Ishikawa (cell line): Measurements from ENCODE around the gene LINGO3.

Experiments
- CEBPB ChIP-seq: IDR thresholded peaks from 2 replicates; pipeline ENCODE4 v1.6.1; 2012
- CREB1 ChIP-seq: IDR thresholded peaks from 2 replicates; pipeline ENCODE4 v1.6.1; 2012; ENCODE audit warnings: low read depth
- EGR1 ChIP-seq: IDR thresholded peaks from 2 replicates; pipeline ENCODE4 v1.6.1; 2012
- EP300 ChIP-seq: IDR thresholded peaks from 2 replicates; pipeline ENCODE4 v1.6.1; 2012; ENCODE audit warnings: borderline replicate concordance
- FOXM1 ChIP-seq: IDR thresholded peaks from 2 replicates; pipeline ENCODE4 v1.6.1; 2012; ENCODE audit warnings: low read depth, borderline replicate concordance
- NFIC ChIP-seq: IDR thresholded peaks from 2 replicates; pipeline ENCODE4 v1.6.1; 2012
- RAD21 ChIP-seq: IDR thresholded peaks from 2 replicates; pipeline ENCODE4 v1.6.1; 2012; ENCODE audit warnings: low read depth
- TAF1 ChIP-seq: IDR thresholded peaks from 2 replicates; pipeline ENCODE4 v1.6.1; 2012; ENCODE audit warnings: low read depth, mild to moderate bottlenecking
- TCF12 ChIP-seq: IDR thresholded peaks from 2 replicates; pipeline ENCODE4 v1.6.1; 2012; ENCODE audit warnings: low read depth
- TEAD4 ChIP-seq: IDR thresholded peaks from 2 replicates; pipeline ENCODE4 v1.6.1; 2012
- USF1 ChIP-seq: IDR thresholded peaks from 2 replicates; pipeline ENCODE4 v1.6.1; 2012
- YY1 ChIP-seq: IDR thresholded peaks from 2 replicates; pipeline ENCODE4 v1.6.1; 2012; ENCODE audit warnings: low read depth
- ZBTB7A ChIP-seq: IDR thresholded peaks from 2 replicates; pipeline ENCODE4 v1.6.1; 2012; ENCODE audit warnings: low read depth
- TF ChIP-seq, protein P1 (sequence below): IDR thresholded peaks from 2 replicates; pipeline ENCODE4 v1.6.1; 2012
- TF ChIP-seq, protein P2 (sequence below): IDR thresholded peaks from 2 replicates; pipeline ENCODE4 v1.6.1; 2012; ENCODE audit warnings: low read depth, mild to moderate bottlenecking

LINGO3 gene

DNA sequence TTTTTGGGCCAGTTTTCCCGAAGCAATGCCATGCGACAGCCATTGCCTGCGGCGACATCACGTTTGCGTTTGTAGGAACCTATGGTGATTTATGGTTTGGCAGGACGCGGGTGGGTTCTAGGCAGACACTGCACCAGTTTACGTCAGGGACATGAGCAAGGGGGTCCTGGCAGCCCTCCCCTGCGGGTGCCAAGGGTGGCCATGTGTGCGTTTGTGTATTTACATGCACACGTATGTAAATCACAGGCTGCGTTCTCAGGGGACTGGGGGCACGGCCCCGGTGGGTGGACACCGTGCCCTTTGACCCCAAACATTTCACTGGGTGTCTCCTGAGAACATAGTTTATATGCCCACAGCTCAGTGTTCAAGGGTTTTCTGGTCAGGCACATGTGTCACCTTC is 42.7 kb upstream of the LINGO3 start:
- TF ChIP-seq EP300 (no peak), FOXM1 (no peak), TCF12 (no peak), YY1 (no peak), TAF1 (no peak), CEBPB (no peak), ZBTB7A (no peak), TEAD4 (no peak), EGR1 (no peak), RAD21 (no peak), CREB1 (no peak), NFIC (no peak), USF1 (no peak)
- TF ChIP-seq, protein P1, sequence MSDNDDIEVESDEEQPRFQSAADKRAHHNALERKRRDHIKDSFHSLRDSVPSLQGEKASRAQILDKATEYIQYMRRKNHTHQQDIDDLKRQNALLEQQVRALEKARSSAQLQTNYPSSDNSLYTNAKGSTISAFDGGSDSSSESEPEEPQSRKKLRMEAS = no peak
- TF ChIP-seq, protein P2, sequence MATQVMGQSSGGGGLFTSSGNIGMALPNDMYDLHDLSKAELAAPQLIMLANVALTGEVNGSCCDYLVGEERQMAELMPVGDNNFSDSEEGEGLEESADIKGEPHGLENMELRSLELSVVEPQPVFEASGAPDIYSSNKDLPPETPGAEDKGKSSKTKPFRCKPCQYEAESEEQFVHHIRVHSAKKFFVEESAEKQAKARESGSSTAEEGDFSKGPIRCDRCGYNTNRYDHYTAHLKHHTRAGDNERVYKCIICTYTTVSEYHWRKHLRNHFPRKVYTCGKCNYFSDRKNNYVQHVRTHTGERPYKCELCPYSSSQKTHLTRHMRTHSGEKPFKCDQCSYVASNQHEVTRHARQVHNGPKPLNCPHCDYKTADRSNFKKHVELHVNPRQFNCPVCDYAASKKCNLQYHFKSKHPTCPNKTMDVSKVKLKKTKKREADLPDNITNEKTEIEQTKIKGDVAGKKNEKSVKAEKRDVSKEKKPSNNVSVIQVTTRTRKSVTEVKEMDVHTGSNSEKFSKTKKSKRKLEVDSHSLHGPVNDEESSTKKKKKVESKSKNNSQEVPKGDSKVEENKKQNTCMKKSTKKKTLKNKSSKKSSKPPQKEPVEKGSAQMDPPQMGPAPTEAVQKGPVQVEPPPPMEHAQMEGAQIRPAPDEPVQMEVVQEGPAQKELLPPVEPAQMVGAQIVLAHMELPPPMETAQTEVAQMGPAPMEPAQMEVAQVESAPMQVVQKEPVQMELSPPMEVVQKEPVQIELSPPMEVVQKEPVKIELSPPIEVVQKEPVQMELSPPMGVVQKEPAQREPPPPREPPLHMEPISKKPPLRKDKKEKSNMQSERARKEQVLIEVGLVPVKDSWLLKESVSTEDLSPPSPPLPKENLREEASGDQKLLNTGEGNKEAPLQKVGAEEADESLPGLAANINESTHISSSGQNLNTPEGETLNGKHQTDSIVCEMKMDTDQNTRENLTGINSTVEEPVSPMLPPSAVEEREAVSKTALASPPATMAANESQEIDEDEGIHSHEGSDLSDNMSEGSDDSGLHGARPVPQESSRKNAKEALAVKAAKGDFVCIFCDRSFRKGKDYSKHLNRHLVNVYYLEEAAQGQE = no peak

- TF ChIP-seq NFIC (peak; percentile 63; the same call in 1 of the 2 replicates), RAD21 (no peak; the same call in 1 of the 2 replicates), USF1 (peak; percentile 88), FOXM1 (no peak), YY1 (no peak), TEAD4 (no peak), EGR1 (no peak)
- TF ChIP-seq, protein P1 = peak; percentile 76
Measured at GRCh38 chr19:2345794-2346663, 38.1 kb upstream of the LINGO3 start.

- no peak for TF ChIP-seq ZBTB7A
- no peak for TF ChIP-seq USF1
- no peak for TF ChIP-seq TCF12
- TF ChIP-seq, protein P1 = no peak
- no peak for TF ChIP-seq EGR1
- TF ChIP-seq, protein P2 = no peak
- TF ChIP-seq CEBPB = no peak
- TF ChIP-seq FOXM1 = no peak
- TF ChIP-seq CREB1 = no peak
- no peak for TF ChIP-seq NFIC
- TF ChIP-seq EP300 = no peak
- TF ChIP-seq YY1 = no peak
- no peak for TF ChIP-seq TAF1
- no peak for TF ChIP-seq RAD21
- TF ChIP-seq TEAD4 = no peak
Measured at GRCh38 chr19:2345076-2345475, 37.1 kb upstream of the LINGO3 start.

- TF ChIP-seq, protein P2 = peak; percentile 60
- TF ChIP-seq YY1 (no peak), FOXM1 (no peak)
Measured at GRCh38 chr19:2344381-2344870, 36.5 kb upstream of the LINGO3 start.
